HCT116 (cell line): ENCODE data around the gene FOXK2.

ENCODE experiments used
- POLR2A ChIP-seq: IDR thresholded peaks from 2 replicates; pipeline ENCODE4 v1.7.0; 2011; ENCODE audit warnings: borderline replicate concordance; ENCODE audit not compliant: insufficient read depth, insufficient read length; ENCODE audit errors: extremely low read depth
- POLR2AphosphoS5 ChIP-seq: IDR thresholded peaks from 2 replicates; pipeline ENCODE4 v1.6.1; 2011; ENCODE audit warnings: mild to moderate bottlenecking, low read depth, low read length, moderate library complexity
- TCF7L2 ChIP-seq: IDR thresholded peaks from 2 replicates; pipeline ENCODE4 v1.7.0; 2011; ENCODE audit warnings: borderline replicate concordance, inconsistent platforms; ENCODE audit not compliant: insufficient read depth, insufficient read length; ENCODE audit errors: extremely low read depth
- TF ChIP-seq, protein P1 (sequence below), 3 experiments: fragments of 200-600 bp in 1 of 3; sonication (generic) in 1 of 3; IDR thresholded peaks in 2 of 3; conservative IDR thresholded peaks in 1 of 3; 2 replicates each; pipeline ENCODE4 v1.5.1; 2012 to 2017; ENCODE audit warnings: low read depth in 2 of 3, low read length in 2 of 3, antibody characterized with exemption in 1 of 3, borderline replicate concordance in 1 of 3, control low read depth in 1 of 3, mild to moderate bottlenecking in 1 of 3, mixed read lengths in 1 of 3, mixed run types in 1 of 3, moderate library complexity in 1 of 3; ENCODE audit not compliant: insufficient read depth in 1 of 3

DNA sequence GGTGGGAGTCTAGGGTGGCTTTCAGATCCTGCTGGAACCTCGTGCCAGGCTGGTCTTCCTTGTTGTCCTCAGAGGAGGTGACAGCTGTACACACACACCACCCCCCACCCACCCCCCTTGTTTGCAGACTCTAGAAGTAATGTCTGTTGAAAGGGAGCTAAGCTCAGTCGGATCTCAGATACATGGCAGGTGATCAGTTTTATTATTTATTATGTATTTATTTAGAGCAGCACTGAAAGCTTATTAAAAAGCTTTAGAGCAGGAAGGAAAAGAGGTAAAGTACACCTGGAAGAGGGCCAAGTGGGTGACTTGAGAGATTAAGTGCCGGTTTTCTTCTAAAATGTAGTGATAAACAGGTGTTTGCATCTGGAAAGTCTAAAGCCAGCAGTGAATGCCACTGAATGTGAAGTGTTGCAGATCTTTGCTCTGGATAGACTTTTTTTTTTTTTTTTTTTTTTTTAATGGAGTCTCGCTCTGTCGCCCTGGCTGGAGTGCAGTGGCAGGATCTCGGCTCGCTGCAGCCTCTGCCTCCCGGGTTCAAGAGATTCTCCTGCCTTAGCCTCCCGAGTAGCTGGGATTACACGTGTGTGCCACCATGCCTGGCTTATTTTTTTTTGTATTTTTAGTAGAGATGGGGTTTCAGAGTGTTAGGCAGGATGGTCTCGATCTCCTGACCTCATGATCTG is 40.2 kb downstream of the FOXK2 start:
- TF ChIP-seq POLR2A: no peak
- TF ChIP-seq, protein P1, sequence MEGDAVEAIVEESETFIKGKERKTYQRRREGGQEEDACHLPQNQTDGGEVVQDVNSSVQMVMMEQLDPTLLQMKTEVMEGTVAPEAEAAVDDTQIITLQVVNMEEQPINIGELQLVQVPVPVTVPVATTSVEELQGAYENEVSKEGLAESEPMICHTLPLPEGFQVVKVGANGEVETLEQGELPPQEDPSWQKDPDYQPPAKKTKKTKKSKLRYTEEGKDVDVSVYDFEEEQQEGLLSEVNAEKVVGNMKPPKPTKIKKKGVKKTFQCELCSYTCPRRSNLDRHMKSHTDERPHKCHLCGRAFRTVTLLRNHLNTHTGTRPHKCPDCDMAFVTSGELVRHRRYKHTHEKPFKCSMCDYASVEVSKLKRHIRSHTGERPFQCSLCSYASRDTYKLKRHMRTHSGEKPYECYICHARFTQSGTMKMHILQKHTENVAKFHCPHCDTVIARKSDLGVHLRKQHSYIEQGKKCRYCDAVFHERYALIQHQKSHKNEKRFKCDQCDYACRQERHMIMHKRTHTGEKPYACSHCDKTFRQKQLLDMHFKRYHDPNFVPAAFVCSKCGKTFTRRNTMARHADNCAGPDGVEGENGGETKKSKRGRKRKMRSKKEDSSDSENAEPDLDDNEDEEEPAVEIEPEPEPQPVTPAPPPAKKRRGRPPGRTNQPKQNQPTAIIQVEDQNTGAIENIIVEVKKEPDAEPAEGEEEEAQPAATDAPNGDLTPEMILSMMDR (IDR thresholded peaks at IDR 0.05 in 2 of 3, conservative IDR thresholded peaks at IDR 0.05 in 1 of 3; ENCODE audit: borderline replicate concordance in 1 of 3, insufficient read depth in 1 of 3, low read depth in 2 of 3, low read length in 2 of 3): no peak
- TF ChIP-seq POLR2AphosphoS5: no peak
- TF ChIP-seq TCF7L2: no peak
